Hepatocyte (in vitro differentiated cells): ENCODE results near the gene TPM3. TPM values are rescaled to one million over a fixed set of nuclear protein-coding genes. Genes with fewer than 3 reads are reported as not detected.

Source experiments
- DNase-seq: peaks from one replicate; pipeline ENCODE4 v3.0.0-alpha.2; 2016; ENCODE audit warnings: low spot score
- H2AFZ ChIP-seq: fragments of 200-600 bp; sonication (generic); 2 replicates; pipeline ENCODE4 v1.6.0; 2016; ENCODE audit warnings: antibody characterized with exemption, mild to moderate bottlenecking
- H3K27ac ChIP-seq: fragments of 200-600 bp; sonication (generic); 2 replicates; pipeline ENCODE4 v1.5.1; 2016; ENCODE audit warnings: mild to moderate bottlenecking
- H3K27me3 ChIP-seq: fragments of 200-600 bp; sonication (generic); 2 replicates; pipeline ENCODE4 v1.6.1; 2016
- H3K36me3 ChIP-seq: fragments of 200-600 bp; sonication (generic); replicated peaks from 2 replicates; pipeline ENCODE4 v1.5.1; 2016; ENCODE audit warnings: low read depth; ENCODE audit not compliant: insufficient read depth
- H3K4me1 ChIP-seq: fragments of 200-600 bp; sonication (generic); 2 replicates; pipeline ENCODE4 v1.5.1; 2016; ENCODE audit warnings: mild to moderate bottlenecking, moderate library complexity; ENCODE audit not compliant: insufficient read depth
- H3K4me2 ChIP-seq: fragments of 200-600 bp; sonication (generic); 2 replicates; pipeline ENCODE4 v1.6.0; 2016
- H3K4me3 ChIP-seq: fragments of 200-600 bp; sonication (generic); 2 replicates; pipeline ENCODE4 v1.5.1; 2016; ENCODE audit warnings: mild to moderate bottlenecking
- H3K79me2 ChIP-seq: fragments of 200-600 bp; sonication (generic); 2 replicates; pipeline ENCODE4 v1.6.0; 2017; ENCODE audit warnings: mild to moderate bottlenecking
- H3K9me2 ChIP-seq: fragments of 200-600 bp; sonication (generic); replicated peaks from 2 replicates; pipeline ENCODE4 v1.6.0; 2017; ENCODE audit warnings: mild to moderate bottlenecking; ENCODE audit not compliant: insufficient read depth
- H3K9me3 ChIP-seq: fragments of 200-600 bp; sonication (generic); 2 replicates; pipeline ENCODE4 v1.5.1; 2016; ENCODE audit warnings: low read depth, mild to moderate bottlenecking
- H4K20me1 ChIP-seq: fragments of 200-600 bp; sonication (generic); 2 replicates; pipeline ENCODE4 v1.6.0; 2016; ENCODE audit warnings: mild to moderate bottlenecking; ENCODE audit not compliant: insufficient read depth, poor library complexity, severe bottlenecking
- EZH2 ChIP-seq: fragments of 200-600 bp; sonication (generic); IDR thresholded peaks from 2 replicates; pipeline ENCODE4 v1.6.1; 2016; ENCODE audit warnings: antibody characterized with exemption, mild to moderate bottlenecking, borderline replicate concordance
- EZH2phosphoT487 ChIP-seq: fragments of 200-600 bp; sonication (generic); IDR thresholded peaks from one replicate; pipeline ENCODE4 v1.6.1; 2018; ENCODE audit warnings: antibody characterized with exemption, mild to moderate bottlenecking, low read depth, moderate library complexity; ENCODE audit not compliant: unreplicated experiment, severe bottlenecking
- WGBS: methylation state at CpG from one replicate; pipeline ENCODE4 v1.1.6; 2016; ENCODE audit warnings: low lambda C conversion rate; ENCODE audit errors: missing lambda C conversion rate; 5-methylcytosine and 5-hydroxymethylcytosine counted together
- polyA plus RNA-seq: library from polyadenylated mRNA; unstranded; fragments of >200 nt; fragmentation: Nextera tagmentation; extraction: Ambion mirVana; gene quantifications from 2 replicates; pipeline ENCODE4 v1.2.1, GENCODE V29; 2016
- total RNA-seq: library from RNA; depleted of rRNA; stranded (reverse); fragments of >200 nt; gene quantifications from 2 replicates; pipeline ENCODE4 v1.2.3, GENCODE V29; 2014
- TF ChIP-seq, protein P1 (sequence below): fragments of 200-600 bp; sonication (generic); IDR thresholded peaks from 2 replicates; pipeline ENCODE4 v1.5.1; 2016; ENCODE audit warnings: antibody characterized with exemption, mild to moderate bottlenecking; ENCODE audit not compliant: poor library complexity

The TPM3 gene
- total and polyA plus RNA-seq, 2 experiments from 2014 or later, result 321 to 440 TPM

DNA sequence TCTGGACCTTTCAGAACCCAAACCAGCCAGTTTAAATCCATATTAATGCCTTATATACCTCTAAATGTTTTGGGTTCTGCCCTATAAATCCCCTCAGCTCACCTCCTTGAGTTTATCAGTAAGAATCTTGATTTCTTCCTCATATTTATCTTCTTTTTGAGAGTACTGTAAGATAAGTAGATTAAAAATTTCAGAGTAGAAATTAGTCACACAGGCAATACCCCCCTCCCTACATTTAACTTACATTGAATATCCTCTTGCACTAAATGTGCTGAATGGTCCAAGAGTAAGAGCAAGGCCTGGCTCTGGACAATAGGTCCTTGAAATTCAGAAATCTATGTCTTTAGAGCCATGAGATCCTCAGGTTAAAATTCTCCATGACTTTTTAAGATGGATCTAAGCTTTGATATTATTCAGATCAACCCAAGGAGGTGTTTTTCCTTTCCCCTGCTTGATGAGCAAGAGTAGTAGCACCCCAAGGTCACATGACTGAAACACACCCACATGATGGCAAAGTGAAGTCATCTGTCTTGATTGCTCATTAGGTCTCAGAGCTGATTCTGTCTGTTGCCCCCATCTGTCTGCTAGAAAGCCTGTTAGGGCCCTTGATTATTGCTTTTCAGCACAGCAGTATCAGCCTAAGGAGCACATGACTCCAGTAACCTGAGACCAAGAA is 21.2 kb downstream of the TPM3 start:
- H3K4me1 ChIP-seq, result no peaks in the 10 kb centered on the region
- no peaks in the 10 kb centered on the region for H3K9me2 ChIP-seq
- DNase-seq, result no peak
- H4K20me1 ChIP-seq, result peaks cover 12% of the 10 kb centered on the region
- no peak overlapping the region for H3K4me2 ChIP-seq
- no peak overlapping the region for H3K27ac ChIP-seq
- peaks cover 6% of the 10 kb centered on the region for H3K36me3 ChIP-seq
- peaks cover 71% of the 10 kb centered on the region for H3K79me2 ChIP-seq
- H3K9me3 ChIP-seq, result no peaks in the 10 kb centered on the region
- H3K27me3 ChIP-seq, result no peaks in the 10 kb centered on the region
- no peak overlapping the region for H3K4me3 ChIP-seq
- TF ChIP-seq, protein P1, sequence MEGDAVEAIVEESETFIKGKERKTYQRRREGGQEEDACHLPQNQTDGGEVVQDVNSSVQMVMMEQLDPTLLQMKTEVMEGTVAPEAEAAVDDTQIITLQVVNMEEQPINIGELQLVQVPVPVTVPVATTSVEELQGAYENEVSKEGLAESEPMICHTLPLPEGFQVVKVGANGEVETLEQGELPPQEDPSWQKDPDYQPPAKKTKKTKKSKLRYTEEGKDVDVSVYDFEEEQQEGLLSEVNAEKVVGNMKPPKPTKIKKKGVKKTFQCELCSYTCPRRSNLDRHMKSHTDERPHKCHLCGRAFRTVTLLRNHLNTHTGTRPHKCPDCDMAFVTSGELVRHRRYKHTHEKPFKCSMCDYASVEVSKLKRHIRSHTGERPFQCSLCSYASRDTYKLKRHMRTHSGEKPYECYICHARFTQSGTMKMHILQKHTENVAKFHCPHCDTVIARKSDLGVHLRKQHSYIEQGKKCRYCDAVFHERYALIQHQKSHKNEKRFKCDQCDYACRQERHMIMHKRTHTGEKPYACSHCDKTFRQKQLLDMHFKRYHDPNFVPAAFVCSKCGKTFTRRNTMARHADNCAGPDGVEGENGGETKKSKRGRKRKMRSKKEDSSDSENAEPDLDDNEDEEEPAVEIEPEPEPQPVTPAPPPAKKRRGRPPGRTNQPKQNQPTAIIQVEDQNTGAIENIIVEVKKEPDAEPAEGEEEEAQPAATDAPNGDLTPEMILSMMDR, result no peak
- no peak for TF ChIP-seq EZH2
- no peak for TF ChIP-seq EZH2phosphoT487
- no peak overlapping the region for H2AFZ ChIP-seq

DNA sequence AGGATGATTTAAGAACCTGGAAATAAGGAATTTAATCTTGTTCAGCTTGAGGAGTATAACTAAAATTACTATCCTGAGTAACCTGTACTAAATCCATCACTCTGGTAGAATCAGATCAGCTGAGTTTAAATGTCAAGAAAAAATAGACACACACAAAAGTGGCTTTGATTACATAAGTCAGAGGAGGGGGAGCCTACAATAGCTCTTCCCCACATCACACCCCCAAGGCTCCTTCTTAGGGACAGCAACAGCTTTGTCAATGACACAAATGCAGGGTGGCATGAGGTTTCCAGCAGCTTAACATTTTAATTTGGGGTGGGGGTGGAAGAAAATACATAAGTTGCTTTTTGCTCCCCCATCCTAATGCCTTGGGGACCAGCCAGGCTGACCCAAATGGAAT is 24.4 kb downstream of the TPM3 start:
- TF ChIP-seq EZH2 (no peak), EZH2phosphoT487 (no peak)
- TF ChIP-seq, protein P1, result no peak
- peaks cover 38% of the 10 kb centered on the region for H3K79me2 ChIP-seq

DNA sequence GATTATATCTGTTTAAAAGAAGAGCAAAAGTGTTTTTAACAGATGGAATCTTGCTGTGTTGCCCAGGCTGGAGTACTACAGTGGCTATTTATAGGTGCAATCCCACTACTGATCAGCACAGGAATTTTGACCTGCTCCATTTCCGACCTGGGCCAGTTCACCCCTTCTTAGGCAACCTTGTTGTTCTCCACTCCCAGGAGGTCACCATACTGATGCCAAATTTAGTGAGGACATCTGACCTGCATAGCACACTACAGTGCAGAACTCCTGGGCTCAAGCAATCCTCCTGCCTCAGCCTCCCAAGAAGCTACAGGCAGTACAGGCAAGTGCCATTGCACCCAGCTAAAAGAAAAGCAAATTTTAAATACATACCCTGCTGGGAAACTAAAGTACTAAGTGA is 25.7 kb downstream of the TPM3 start:
- TF ChIP-seq EZH2phosphoT487 (no peak), EZH2 (no peak)
- TF ChIP-seq, protein P1, result no peak
- H4K20me1 ChIP-seq, result no peaks in the 10 kb centered on the region
- H3K4me1 ChIP-seq, result no peaks in the 10 kb centered on the region
- no peak overlapping the region for H3K4me3 ChIP-seq
- H3K4me2 ChIP-seq, result no peak overlapping the region
- no peaks in the 10 kb centered on the region for H3K9me3 ChIP-seq
- H3K36me3 ChIP-seq, result peaks cover 13% of the 10 kb centered on the region
- 95% methylated on average over 1 of the region's 1 CpG for WGBS
- H3K79me2 ChIP-seq, result peaks cover 29% of the 10 kb centered on the region
- DNase-seq, result no peak
- H3K27me3 ChIP-seq, result no peaks in the 10 kb centered on the region
- H3K27ac ChIP-seq, result no peak overlapping the region
- no peak overlapping the region for H2AFZ ChIP-seq
- H3K9me2 ChIP-seq, result no peaks in the 10 kb centered on the region

More for the DNA sequence above, 24.4 kb downstream of the TPM3 start:
- no peak overlapping the region for H3K27ac ChIP-seq
- H3K9me3 ChIP-seq, result no peaks in the 10 kb centered on the region
- no peaks in the 10 kb centered on the region for H3K27me3 ChIP-seq
- no peak for DNase-seq
- no peak overlapping the region for H3K4me2 ChIP-seq
- H3K36me3 ChIP-seq, result peaks cover 13% of the 10 kb centered on the region
- H3K4me1 ChIP-seq, result no peaks in the 10 kb centered on the region
- H3K9me2 ChIP-seq, result no peaks in the 10 kb centered on the region
- no peak overlapping the region for H2AFZ ChIP-seq
- no peak overlapping the region for H3K4me3 ChIP-seq
- H4K20me1 ChIP-seq, result no peaks in the 10 kb centered on the region

DNA sequence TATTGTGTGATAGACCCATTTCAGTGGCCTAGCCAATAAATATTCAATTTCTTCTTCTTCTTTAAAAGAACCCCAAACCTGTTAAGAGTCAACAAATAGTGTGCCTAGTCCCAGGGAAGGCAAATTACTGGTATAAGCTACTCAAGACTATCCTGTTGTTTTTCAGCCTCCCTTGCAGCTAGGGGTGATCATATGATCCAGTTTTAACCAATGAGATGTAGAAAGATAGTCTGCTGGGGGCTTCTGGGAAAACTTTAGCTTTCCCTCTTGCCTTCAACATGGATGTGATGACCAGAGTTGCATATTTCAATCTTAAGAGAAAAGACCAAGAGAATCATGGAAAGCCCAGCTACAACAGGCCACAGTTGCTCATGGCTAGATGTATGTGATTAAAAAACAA is 32.3 kb downstream of the TPM3 start:
- Histone ChIP-seq H3K4me1 (peaks cover 4% of the 10 kb centered on the region), H3K4me2 (no peak overlapping the region), H3K27me3 (no peaks in the 10 kb centered on the region), H3K9me3 (no peaks in the 10 kb centered on the region), H3K9me2 (no peaks in the 10 kb centered on the region), H3K79me2 (peaks cover 6% of the 10 kb centered on the region), H3K4me3 (no peak overlapping the region), H3K36me3 (peaks cover 4% of the 10 kb centered on the region), H3K27ac (no peak overlapping the region), H4K20me1 (no peaks in the 10 kb centered on the region), H2AFZ (no peak overlapping the region)
- no peak for DNase-seq
- TF ChIP-seq EZH2 (no peak), EZH2phosphoT487 (no peak)
- TF ChIP-seq, protein P1, result no peak
